Measurements from ENCODE around the gene ARID2. TPM values are rescaled to one million over a fixed set of nuclear protein-coding genes. Genes with fewer than 3 reads are reported as not detected.

Gene ARID2
- total RNA-seq, 2 experiments from 2014 or later: 30.1 to 44.9 TPM

DNA sequence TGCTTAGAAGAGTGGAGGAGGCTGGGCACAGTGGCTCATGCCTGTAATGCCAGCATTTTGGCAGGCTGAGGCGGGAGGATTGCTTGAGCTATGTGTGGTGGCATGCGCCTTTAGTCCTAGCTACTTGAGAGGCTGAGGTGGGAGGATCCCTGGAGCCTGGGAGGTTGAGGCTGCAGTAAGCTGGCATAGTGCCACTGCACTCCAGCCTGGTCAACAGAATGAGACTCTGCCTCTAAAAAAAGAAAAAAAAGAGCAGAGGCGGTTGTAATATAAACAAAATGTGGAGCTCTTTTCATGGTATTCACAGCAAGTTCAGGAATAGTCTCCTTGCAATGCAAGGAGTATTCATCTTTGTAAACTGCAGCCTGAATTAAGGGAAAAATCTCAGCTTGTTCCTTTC, 27.2 kb downstream of the ARID2 start:
- no peak overlapping the region for H3K4me3 ChIP-seq (ENCODE audit: low read depth, low read length, poor library complexity, severe bottlenecking)

DNA sequence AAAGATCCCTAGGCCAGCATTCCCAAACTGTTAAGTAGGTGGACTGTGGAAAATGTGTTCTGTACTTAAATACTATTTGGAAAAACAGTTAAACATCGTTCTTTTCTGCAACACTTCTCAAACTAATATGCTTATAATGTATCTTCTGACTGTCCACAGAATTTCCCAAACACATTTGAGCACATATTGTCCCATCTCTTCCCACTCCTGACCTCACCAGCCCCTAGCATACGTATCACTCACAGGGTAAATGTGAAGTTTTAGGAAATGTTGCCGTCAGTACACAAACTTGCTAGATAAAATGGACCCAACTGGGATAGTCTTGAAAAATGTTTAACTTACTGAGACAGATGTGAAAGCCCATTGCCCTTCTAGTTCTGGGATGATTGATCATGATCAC, 27.7 kb downstream of the ARID2 start:
- POLR2A ChIA-PET: interaction anchor here (1.0 to 1.2 kb wide), 2 partner anchors 15 to 23 kb away, joined by 3 to 4 read pairs; no protein-coding TSS in a partner anchor
- Histone ChIP-seq H3K9me2 (ENCODE audit: insufficient read depth, low read length) (no peaks in the 10 kb centered on the region), H3K9me3 (ENCODE audit: low read length) (no peaks in the 10 kb centered on the region), H3K4me2 (ENCODE audit: low read length) (no peak overlapping the region), H4K20me1 (ENCODE audit: insufficient read depth, low read length) (peaks cover 27% of the 10 kb centered on the region; the same call in 1 of the 2 replicates), H3K36me3 (ENCODE audit: insufficient read depth, low read length) (peaks cover 34% of the 10 kb centered on the region), H3K79me2 (ENCODE audit: insufficient read depth, low read depth, low read length) (peaks cover 55% of the 10 kb centered on the region), H2AFZ (ENCODE audit: low read length) (no peak overlapping the region), H3K4me3 (ENCODE audit: low read depth, low read length, poor library complexity, severe bottlenecking) (no peak overlapping the region), H3K27ac (ENCODE audit: low read depth, low read length, poor library complexity, severe bottlenecking) (no peak overlapping the region), H3K4me1 (ENCODE audit: insufficient read depth, low read length, poor library complexity, severe bottlenecking) (no peaks in the 10 kb centered on the region)
- CTCF ChIA-PET (ENCODE audit: unreplicated experiment): no interaction called here
- intact Hi-C loops (cut with micrococcal nuclease; ENCODE audit: unreplicated experiment): no loop called here
- TF ChIP-seq EZH2phosphoT487 (IDR thresholded peaks at IDR 0.05; ENCODE audit: borderline replicate concordance, low read depth, low read length): no peak
- TF ChIP-seq, protein P1, sequence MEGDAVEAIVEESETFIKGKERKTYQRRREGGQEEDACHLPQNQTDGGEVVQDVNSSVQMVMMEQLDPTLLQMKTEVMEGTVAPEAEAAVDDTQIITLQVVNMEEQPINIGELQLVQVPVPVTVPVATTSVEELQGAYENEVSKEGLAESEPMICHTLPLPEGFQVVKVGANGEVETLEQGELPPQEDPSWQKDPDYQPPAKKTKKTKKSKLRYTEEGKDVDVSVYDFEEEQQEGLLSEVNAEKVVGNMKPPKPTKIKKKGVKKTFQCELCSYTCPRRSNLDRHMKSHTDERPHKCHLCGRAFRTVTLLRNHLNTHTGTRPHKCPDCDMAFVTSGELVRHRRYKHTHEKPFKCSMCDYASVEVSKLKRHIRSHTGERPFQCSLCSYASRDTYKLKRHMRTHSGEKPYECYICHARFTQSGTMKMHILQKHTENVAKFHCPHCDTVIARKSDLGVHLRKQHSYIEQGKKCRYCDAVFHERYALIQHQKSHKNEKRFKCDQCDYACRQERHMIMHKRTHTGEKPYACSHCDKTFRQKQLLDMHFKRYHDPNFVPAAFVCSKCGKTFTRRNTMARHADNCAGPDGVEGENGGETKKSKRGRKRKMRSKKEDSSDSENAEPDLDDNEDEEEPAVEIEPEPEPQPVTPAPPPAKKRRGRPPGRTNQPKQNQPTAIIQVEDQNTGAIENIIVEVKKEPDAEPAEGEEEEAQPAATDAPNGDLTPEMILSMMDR (conservative IDR thresholded peaks at IDR 0.05; ENCODE audit: low read length): no peak
- BruUV-seq (replicated peaks): no TSS peak
- DNase-seq (ENCODE audit: low spot score): no peak

More for the DNA sequence above, 27.2 kb downstream of the ARID2 start:
- Histone ChIP-seq H3K79me2 (ENCODE audit: insufficient read depth, low read depth, low read length) (peaks cover 55% of the 10 kb centered on the region), H4K20me1 (ENCODE audit: insufficient read depth, low read length) (peaks cover 24% of the 10 kb centered on the region; the same call in 1 of the 2 replicates), H3K4me2 (ENCODE audit: low read length) (no peak overlapping the region), H2AFZ (ENCODE audit: low read length) (no peak overlapping the region), H3K36me3 (ENCODE audit: insufficient read depth, low read length) (peaks cover 35% of the 10 kb centered on the region), H3K9me3 (ENCODE audit: low read length) (no peaks in the 10 kb centered on the region), H3K4me1 (ENCODE audit: insufficient read depth, low read length, poor library complexity, severe bottlenecking) (no peaks in the 10 kb centered on the region), H3K27ac (ENCODE audit: low read depth, low read length, poor library complexity, severe bottlenecking) (no peak overlapping the region), H3K9me2 (ENCODE audit: insufficient read depth, low read length) (no peaks in the 10 kb centered on the region)
- intact Hi-C loops (cut with micrococcal nuclease; ENCODE audit: unreplicated experiment): no loop called here
- no peak for TF ChIP-seq EZH2phosphoT487 (IDR thresholded peaks at IDR 0.05; ENCODE audit: borderline replicate concordance, low read depth, low read length)
- TF ChIP-seq, protein P1 (conservative IDR thresholded peaks at IDR 0.05; ENCODE audit: low read length): no peak
- BruUV-seq (replicated peaks): no TSS peak
- POLR2A ChIA-PET: interaction anchor here (1.0 to 1.3 kb wide), 4 partner anchors 11 to 26 kb away, joined by 3 to 5 read pairs (median 4); no protein-coding TSS in a partner anchor
- no peak for DNase-seq (ENCODE audit: low spot score)
- CTCF ChIA-PET (ENCODE audit: unreplicated experiment): no interaction called here

DNA sequence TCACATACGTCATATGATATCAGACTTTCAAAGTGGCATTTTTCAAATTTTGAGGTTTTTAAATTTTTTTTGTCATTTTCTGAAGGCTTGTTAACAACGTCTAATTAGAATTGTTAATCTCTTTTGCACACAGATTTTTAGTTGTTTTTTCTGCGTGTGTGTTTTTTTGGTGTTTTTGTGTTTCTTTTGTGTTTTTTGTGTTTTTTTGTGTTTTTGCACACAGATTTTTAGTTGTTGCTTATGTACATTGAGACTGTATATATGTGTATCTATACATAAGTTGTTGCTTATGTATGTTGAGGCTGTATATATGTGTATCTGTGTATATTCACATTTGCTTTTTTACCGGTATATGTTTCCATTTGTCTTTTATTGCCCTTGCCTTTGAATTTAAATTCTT, 30.8 kb downstream of the ARID2 start:
- Histone ChIP-seq H3K9me2 (ENCODE audit: insufficient read depth, low read length) (no peaks in the 10 kb centered on the region), H3K9me3 (ENCODE audit: low read length) (no peaks in the 10 kb centered on the region; the same call in 1 of the 2 replicates), H3K36me3 (ENCODE audit: insufficient read depth, low read length) (peaks cover 19% of the 10 kb centered on the region), H4K20me1 (ENCODE audit: insufficient read depth, low read length) (peaks cover 29% of the 10 kb centered on the region; the same call in 1 of the 2 replicates), H3K4me1 (ENCODE audit: insufficient read depth, low read length, poor library complexity, severe bottlenecking) (no peaks in the 10 kb centered on the region), H2AFZ (ENCODE audit: low read length) (no peak overlapping the region), H3K4me2 (ENCODE audit: low read length) (no peak overlapping the region), H3K27ac (ENCODE audit: low read depth, low read length, poor library complexity, severe bottlenecking) (no peak overlapping the region), H3K4me3 (ENCODE audit: low read depth, low read length, poor library complexity, severe bottlenecking) (no peak overlapping the region), H3K79me2 (ENCODE audit: insufficient read depth, low read depth, low read length) (peaks cover 81% of the 10 kb centered on the region)
- TF ChIP-seq, protein P1 (conservative IDR thresholded peaks at IDR 0.05; ENCODE audit: low read length): no peak
- no peak for TF ChIP-seq EZH2phosphoT487 (IDR thresholded peaks at IDR 0.05; ENCODE audit: borderline replicate concordance, low read depth, low read length)
- intact Hi-C loops (cut with micrococcal nuclease; ENCODE audit: unreplicated experiment): loop anchor here (5.0 kb wide), 1 partner anchor 242 kb away; no protein-coding TSS in a partner anchor
- POLR2A ChIA-PET: interaction anchor here (0.7 to 1.0 kb wide), 3 partner anchors 11 to 18 kb away, joined by 3 to 5 read pairs (median 3); no protein-coding TSS in a partner anchor
- CTCF ChIA-PET (ENCODE audit: unreplicated experiment): no interaction called here
- BruUV-seq (replicated peaks): no TSS peak
- no peak for DNase-seq (ENCODE audit: low spot score)

All from OCI-LY7 (cell line).